ENCODE data around the gene PIEZO2. TPM values are rescaled to one million over a fixed set of nuclear protein-coding genes. Genes with fewer than 3 reads are reported as not detected.

Gene PIEZO2
- total RNA-seq, 3 donors from 2014 or later = 1.9 to 26.2 (median 11.4) TPM

- no peaks in the 10 kb centered on the region for H3K4me1 ChIP-seq
- H3K27ac ChIP-seq = no peak overlapping the region
- H3K9me3 ChIP-seq = no peaks in the 10 kb centered on the region
- DNase-seq (ENCODE audit: low spot score in 2 of 2) = no peak
- no peaks in the 10 kb centered on the region for H3K27me3 ChIP-seq
- H3K4me3 ChIP-seq = no peak overlapping the region
- no peaks in the 10 kb centered on the region for H3K36me3 ChIP-seq
- TF ChIP-seq POLR2A (IDR thresholded peaks at IDR 0.05) (no peak), POLR2AphosphoS5 (IDR thresholded peaks at IDR 0.05) (no peak), CTCF (IDR thresholded peaks at IDR 0.05) (no peak)
- intact Hi-C loops (cut with DNase I; ENCODE audit: low total_unique reads) = no loop called here
Observed at GRCh38 chr18:11035376-11035775, 114.0 kb downstream of the PIEZO2 start.

GRCh38 chr18:11034884-11035283, 114.5 kb downstream of the PIEZO2 start:
- H3K9me3 ChIP-seq = no peaks in the 10 kb centered on the region
- H3K4me3 ChIP-seq = no peak overlapping the region
- no peaks in the 10 kb centered on the region for H3K36me3 ChIP-seq
- H3K27me3 ChIP-seq = no peaks in the 10 kb centered on the region
- no peak for TF ChIP-seq POLR2A (IDR thresholded peaks at IDR 0.05)
- no peak for TF ChIP-seq POLR2AphosphoS5 (IDR thresholded peaks at IDR 0.05)
- TF ChIP-seq CTCF (IDR thresholded peaks at IDR 0.05) = no peak
- H3K4me1 ChIP-seq = no peaks in the 10 kb centered on the region
- H3K27ac ChIP-seq = no peak overlapping the region
- intact Hi-C loops (cut with DNase I; ENCODE audit: low total_unique reads) = no loop called here
- DNase-seq (ENCODE audit: low spot score in 2 of 2) = no peak

- Histone ChIP-seq H3K4me3 (no peak overlapping the region), H3K27me3 (no peaks in the 10 kb centered on the region), H3K27ac (no peak overlapping the region), H3K36me3 (no peaks in the 10 kb centered on the region), H3K4me1 (no peaks in the 10 kb centered on the region), H3K9me3 (no peaks in the 10 kb centered on the region)
- no peak for DNase-seq (ENCODE audit: low spot score in 2 of 2)
- no peak for TF ChIP-seq POLR2AphosphoS5 (IDR thresholded peaks at IDR 0.05)
- no peak for TF ChIP-seq CTCF (IDR thresholded peaks at IDR 0.05)
- no peak for TF ChIP-seq POLR2A (IDR thresholded peaks at IDR 0.05)
- intact Hi-C loops (cut with DNase I; ENCODE audit: low total_unique reads) = no loop called here
Observed at GRCh38 chr18:11033503-11033902, 115.9 kb downstream of the PIEZO2 start.

- intact Hi-C loops (cut with DNase I; ENCODE audit: low total_unique reads) = no loop called here
Observed at GRCh38 chr18:11031966-11032365, 117.4 kb downstream of the PIEZO2 start.

GRCh38 chr18:11029021-11029420, 120.3 kb downstream of the PIEZO2 start:
- no peak for TF ChIP-seq CTCF (IDR thresholded peaks at IDR 0.05)
- no peak for TF ChIP-seq POLR2A (IDR thresholded peaks at IDR 0.05)
- no peak for TF ChIP-seq POLR2AphosphoS5 (IDR thresholded peaks at IDR 0.05)
- H3K36me3 ChIP-seq = no peaks in the 10 kb centered on the region
- H3K27ac ChIP-seq = no peak overlapping the region
- H3K9me3 ChIP-seq = no peaks in the 10 kb centered on the region
- DNase-seq (ENCODE audit: low spot score in 2 of 2) = no peak
- no peaks in the 10 kb centered on the region for H3K4me1 ChIP-seq
- no peak overlapping the region for H3K4me3 ChIP-seq
- intact Hi-C loops (cut with DNase I; ENCODE audit: low total_unique reads) = no loop called here
- H3K27me3 ChIP-seq = no peaks in the 10 kb centered on the region

More at GRCh38 chr18:11031966-11032365, 117.4 kb downstream of the PIEZO2 start:
- no peak for DNase-seq (ENCODE audit: low spot score in 2 of 2)
- no peak for TF ChIP-seq CTCF (IDR thresholded peaks at IDR 0.05)
- Histone ChIP-seq H3K27me3 (no peaks in the 10 kb centered on the region), H3K4me1 (no peaks in the 10 kb centered on the region), H3K9me3 (no peaks in the 10 kb centered on the region), H3K36me3 (no peaks in the 10 kb centered on the region), H3K27ac (no peak overlapping the region), H3K4me3 (no peak overlapping the region)

Data from breast epithelium (tissue), 4 donors.